ENCODE measurements around the gene PPP4R4.

Gene PPP4R4

GRCh38 chr14:94128216-94128839, 45.8 kb upstream of the PPP4R4 start:
- TF ChIP-seq, protein P1, sequence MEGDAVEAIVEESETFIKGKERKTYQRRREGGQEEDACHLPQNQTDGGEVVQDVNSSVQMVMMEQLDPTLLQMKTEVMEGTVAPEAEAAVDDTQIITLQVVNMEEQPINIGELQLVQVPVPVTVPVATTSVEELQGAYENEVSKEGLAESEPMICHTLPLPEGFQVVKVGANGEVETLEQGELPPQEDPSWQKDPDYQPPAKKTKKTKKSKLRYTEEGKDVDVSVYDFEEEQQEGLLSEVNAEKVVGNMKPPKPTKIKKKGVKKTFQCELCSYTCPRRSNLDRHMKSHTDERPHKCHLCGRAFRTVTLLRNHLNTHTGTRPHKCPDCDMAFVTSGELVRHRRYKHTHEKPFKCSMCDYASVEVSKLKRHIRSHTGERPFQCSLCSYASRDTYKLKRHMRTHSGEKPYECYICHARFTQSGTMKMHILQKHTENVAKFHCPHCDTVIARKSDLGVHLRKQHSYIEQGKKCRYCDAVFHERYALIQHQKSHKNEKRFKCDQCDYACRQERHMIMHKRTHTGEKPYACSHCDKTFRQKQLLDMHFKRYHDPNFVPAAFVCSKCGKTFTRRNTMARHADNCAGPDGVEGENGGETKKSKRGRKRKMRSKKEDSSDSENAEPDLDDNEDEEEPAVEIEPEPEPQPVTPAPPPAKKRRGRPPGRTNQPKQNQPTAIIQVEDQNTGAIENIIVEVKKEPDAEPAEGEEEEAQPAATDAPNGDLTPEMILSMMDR (IDR thresholded peaks at IDR 0.05; ENCODE audit: low read depth, low read length), result no peak
- DNase-seq (ENCODE audit: extremely low read depth, low read depth), result no peak

DNA sequence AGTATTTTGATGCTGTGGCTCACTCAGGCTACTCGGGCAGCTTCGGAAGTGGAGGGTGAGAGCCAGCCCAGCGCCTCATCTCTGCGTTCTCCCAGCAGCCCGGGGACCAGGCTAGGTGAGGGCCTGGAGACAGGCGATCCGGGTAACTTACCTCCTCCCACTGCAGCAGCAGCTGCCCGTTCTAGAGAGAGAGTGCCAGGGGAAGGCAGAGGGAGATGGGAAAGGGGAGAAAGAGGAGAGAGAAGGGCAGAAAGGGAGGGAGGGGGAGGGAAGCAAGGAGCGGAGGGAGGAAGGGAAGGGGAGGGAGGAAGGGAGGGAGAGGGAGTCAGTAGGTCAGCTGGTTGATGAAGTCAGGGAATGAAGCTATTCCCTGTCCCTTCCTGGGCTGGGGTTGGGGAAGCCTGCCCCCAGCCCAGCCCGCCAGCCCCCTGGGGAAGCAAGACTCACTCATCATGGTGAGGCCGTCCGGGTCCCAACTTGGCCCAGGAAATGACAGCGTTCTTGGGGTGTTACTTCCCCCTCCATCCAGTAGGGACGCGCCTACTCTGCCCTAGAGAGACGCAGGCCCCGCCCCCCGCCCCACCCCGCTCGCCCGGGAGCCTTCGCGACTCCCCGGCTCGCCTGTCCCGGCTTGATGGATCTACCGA, 44.9 kb upstream of the PPP4R4 start, which contains the start of gene IFI27L2:
IFI27L2 (minus strand) TSS at position 494 of the 647 bp plus-strand sequence; CDS start at position 454, 40 bp downstream.
- TF ChIP-seq, protein P1 (IDR thresholded peaks at IDR 0.05; ENCODE audit: low read depth, low read length), result peak; percentile 19; the same call in 1 of the 2 replicates
- DNase-seq (ENCODE audit: extremely low read depth, low read depth), result no peak

DNA sequence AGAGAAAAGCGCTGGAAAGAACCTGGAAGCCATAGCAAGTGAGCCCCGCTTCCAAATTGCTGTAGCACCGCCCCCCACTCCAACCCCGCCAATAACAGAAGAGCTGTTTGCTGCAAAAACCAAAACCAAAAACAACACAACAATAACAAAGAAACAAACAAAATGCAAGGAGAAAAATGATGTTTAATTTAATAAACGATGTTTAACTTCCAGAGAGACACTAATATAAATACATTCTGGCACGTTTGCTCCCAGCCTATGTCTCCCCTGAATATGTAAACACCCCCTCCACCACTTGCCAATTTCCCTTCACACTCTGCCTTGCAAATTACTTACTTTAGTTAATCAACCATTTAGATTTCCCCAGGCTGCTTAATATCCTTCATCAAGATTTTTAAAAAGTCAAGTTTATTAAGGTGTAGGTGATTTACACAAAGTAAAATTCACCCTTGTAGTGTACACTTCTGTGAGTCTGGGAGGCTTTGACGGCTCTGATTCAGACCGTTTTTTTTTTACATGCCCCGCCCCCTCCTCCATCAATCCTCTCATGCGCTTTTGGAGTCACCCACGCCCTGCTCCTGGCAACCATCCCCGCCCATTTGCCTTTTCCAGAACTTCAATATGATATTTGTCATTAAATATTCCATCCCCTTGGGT, 44.2 kb upstream of the PPP4R4 start:
- TF ChIP-seq, protein P1 (IDR thresholded peaks at IDR 0.05; ENCODE audit: low read depth, low read length), result no peak
- DNase-seq (ENCODE audit: extremely low read depth, low read depth), result no peak

DNA sequence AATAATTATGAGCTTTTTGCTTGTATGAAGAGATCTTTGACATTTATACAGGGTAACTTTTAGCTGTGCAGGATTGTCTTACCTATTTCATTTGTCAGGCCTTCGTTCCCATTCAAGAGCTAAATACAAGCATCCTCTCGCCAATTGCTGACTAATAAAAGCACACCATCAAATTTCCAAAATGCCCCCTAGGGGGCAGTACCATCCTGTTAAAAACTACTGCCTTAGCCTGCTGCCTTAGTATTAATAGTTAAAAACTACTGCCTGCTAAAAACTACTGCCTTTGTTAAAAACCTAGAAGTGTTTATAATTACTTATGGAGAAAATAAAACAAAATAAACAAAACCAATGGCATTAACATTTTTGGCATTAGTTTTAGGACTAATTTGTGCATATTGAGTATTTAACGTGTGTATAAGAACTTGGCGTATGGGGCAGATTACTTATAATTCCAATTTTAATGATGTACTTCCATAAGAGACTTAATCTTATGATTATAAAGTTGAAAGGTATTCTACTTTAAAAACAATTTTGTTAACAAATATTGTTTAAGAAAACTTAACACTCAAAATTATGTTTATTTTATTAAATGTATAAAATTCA, 41.7 kb upstream of the PPP4R4 start:
- DNase-seq (ENCODE audit: extremely low read depth, low read depth), result no peak
- TF ChIP-seq, protein P1 (IDR thresholded peaks at IDR 0.05; ENCODE audit: low read depth, low read length), result peak; percentile 76

DNA sequence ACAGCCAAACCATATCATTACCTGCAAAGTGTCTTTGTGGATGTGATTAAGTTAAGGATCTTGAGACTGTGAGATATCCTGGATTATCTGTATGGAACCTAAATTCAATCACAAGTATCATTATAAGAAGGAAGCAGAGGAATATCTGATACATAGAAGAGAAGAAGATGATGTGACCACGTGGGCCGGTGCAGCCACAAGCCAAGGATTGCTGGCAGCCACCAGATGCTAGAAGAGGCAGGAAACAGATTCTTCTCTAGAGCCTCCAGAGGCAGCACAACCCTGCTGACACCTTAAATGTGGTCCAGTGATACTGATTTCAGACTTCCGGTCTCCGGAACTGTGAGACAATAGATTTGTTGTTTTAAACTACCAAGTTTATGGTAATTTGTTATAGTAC, 38.6 kb upstream of the PPP4R4 start:
- DNase-seq (ENCODE audit: extremely low read depth, low read depth), result no peak

DNA sequence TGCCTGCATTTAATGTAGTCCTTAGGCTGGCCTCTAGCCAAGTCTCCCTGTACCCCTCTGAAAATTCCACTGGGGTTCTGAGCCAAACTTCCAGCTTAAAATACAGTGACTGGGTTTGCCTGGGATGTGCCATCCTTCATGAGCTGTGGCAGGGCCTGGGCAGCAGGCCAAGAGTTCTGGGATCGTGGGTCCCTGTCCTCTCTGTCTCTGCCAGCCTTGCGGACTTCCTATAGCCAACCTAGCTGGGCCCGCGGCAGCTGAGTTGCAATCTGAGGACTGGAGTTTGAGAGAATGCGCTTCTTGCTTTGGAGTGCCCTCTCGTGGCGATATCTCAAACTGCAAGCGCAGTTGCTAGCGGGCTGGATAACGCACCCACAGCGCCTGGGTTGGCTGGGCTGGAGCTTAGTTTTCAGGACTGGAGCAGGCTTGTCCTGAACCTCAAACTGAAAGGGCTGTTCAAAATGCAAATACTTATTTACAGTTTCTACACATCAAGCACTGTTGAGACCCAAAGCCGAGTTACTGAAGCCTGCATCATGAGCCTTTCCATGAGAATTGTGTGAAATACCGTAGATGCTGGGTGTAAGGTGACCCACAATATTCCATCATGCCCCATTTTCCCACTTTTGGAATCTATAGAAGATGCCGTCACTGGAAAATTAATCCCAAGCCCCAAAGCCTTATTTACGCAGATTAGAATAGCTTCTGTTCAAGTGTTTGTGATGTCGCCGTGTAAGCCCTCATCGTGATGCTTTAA, 37.4 kb upstream of the PPP4R4 start:
- TF ChIP-seq, protein P1 (IDR thresholded peaks at IDR 0.05; ENCODE audit: low read depth, low read length), result peak; percentile 99
- peak; percentile 56 for DNase-seq (ENCODE audit: extremely low read depth, low read depth)

More for the DNA sequence above, 38.6 kb upstream of the PPP4R4 start:
- TF ChIP-seq, protein P1 (IDR thresholded peaks at IDR 0.05; ENCODE audit: low read depth, low read length), result no peak

Measured in AG09319 (cell line).